RWPE2 (cell line): ENCODE measurements around the gene MCM7.
A peak's percentile ranks its signal among the peaks of the same experiment; 100 is the strongest.

Experiments used
- ATAC-seq: fragments of 200-7000 bp; cut with Tn5 transposase; 3 replicates; pipeline ENCODE4 v1.9.1; 2021; ENCODE audit warnings: low read depth
- DNase-seq: peaks from one replicate; pipeline ENCODE4 v3.0.0-alpha.2; 2020; ENCODE audit warnings: low spot score
- H3K27ac ChIP-seq: fragments of 450-650 bp; 2 replicates; pipeline ENCODE4 v1.5.1; 2017; ENCODE audit warnings: mild to moderate bottlenecking; ENCODE audit not compliant: poor library complexity, severe bottlenecking
- H3K27me3 ChIP-seq: fragments of 250-450 bp; sonication (Bioruptor Pico); 2 replicates; pipeline ENCODE4 v1.5.1; 2021; ENCODE audit warnings: mild to moderate bottlenecking, moderate library complexity; ENCODE audit not compliant: insufficient read depth, poor library complexity, severe bottlenecking
- H3K36me3 ChIP-seq: fragments of 250-450 bp; sonication (Bioruptor Pico); 2 replicates; pipeline ENCODE4 v1.5.1; 2020; ENCODE audit warnings: low read depth, mild to moderate bottlenecking, moderate library complexity
- H3K4me1 ChIP-seq: fragments of 250-450 bp; sonication (Bioruptor Pico); 2 replicates; pipeline ENCODE4 v1.5.1; 2021; ENCODE audit warnings: mild to moderate bottlenecking, moderate library complexity; ENCODE audit not compliant: insufficient read depth, poor library complexity, severe bottlenecking
- H3K4me3 ChIP-seq: fragments of 250-450 bp; sonication (Bioruptor Pico); 2 replicates; pipeline ENCODE4 v1.5.1; 2021; ENCODE audit warnings: mild to moderate bottlenecking, moderate library complexity; ENCODE audit not compliant: severe bottlenecking
- H3K9me3 ChIP-seq: fragments of 250-450 bp; sonication (Bioruptor Pico); 2 replicates; pipeline ENCODE4 v1.5.1; 2021; ENCODE audit warnings: mild to moderate bottlenecking, moderate library complexity; ENCODE audit not compliant: severe bottlenecking
- TF ChIP-seq, protein P1 (sequence below): fragments of 450-650 bp; IDR thresholded peaks from one replicate; pipeline ENCODE4 v1.5.1; 2017; ENCODE audit warnings: mild to moderate bottlenecking, moderate library complexity; ENCODE audit not compliant: poor library complexity, severe bottlenecking

Gene MCM7

DNA sequence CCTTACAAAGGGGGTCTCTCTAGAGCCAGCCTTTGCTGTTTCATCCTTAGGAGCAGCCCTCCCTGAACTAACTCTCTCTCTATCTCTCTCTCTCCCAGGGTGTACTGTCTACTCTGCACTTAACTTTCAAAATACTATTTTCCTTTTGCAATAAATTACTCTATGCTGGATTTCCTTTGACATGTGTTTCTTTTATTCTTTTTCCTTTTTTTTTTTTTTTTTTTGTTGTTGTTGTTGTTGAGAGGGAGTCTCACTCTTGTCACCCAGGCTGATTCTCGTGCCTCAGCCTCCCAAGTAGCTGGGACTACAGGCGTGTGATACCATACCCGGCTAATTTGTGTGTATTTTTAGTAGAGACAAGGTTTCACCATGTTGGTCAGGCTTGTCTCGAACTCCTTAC lies 18.2 kb downstream of the MCM7 start:
- peaks cover 20% of the 10 kb centered on the region for H3K4me1 ChIP-seq
- TF ChIP-seq, protein P1, sequence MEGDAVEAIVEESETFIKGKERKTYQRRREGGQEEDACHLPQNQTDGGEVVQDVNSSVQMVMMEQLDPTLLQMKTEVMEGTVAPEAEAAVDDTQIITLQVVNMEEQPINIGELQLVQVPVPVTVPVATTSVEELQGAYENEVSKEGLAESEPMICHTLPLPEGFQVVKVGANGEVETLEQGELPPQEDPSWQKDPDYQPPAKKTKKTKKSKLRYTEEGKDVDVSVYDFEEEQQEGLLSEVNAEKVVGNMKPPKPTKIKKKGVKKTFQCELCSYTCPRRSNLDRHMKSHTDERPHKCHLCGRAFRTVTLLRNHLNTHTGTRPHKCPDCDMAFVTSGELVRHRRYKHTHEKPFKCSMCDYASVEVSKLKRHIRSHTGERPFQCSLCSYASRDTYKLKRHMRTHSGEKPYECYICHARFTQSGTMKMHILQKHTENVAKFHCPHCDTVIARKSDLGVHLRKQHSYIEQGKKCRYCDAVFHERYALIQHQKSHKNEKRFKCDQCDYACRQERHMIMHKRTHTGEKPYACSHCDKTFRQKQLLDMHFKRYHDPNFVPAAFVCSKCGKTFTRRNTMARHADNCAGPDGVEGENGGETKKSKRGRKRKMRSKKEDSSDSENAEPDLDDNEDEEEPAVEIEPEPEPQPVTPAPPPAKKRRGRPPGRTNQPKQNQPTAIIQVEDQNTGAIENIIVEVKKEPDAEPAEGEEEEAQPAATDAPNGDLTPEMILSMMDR: no peak
- no peak overlapping the region for H3K27ac ChIP-seq
- no peaks in the 10 kb centered on the region for H3K27me3 ChIP-seq
- no peak overlapping the region for H3K4me3 ChIP-seq
- peaks cover 23% of the 10 kb centered on the region for H3K36me3 ChIP-seq
- no peak for ATAC-seq
- DNase-seq: no peak
- H3K9me3 ChIP-seq: no peaks in the 10 kb centered on the region

DNA sequence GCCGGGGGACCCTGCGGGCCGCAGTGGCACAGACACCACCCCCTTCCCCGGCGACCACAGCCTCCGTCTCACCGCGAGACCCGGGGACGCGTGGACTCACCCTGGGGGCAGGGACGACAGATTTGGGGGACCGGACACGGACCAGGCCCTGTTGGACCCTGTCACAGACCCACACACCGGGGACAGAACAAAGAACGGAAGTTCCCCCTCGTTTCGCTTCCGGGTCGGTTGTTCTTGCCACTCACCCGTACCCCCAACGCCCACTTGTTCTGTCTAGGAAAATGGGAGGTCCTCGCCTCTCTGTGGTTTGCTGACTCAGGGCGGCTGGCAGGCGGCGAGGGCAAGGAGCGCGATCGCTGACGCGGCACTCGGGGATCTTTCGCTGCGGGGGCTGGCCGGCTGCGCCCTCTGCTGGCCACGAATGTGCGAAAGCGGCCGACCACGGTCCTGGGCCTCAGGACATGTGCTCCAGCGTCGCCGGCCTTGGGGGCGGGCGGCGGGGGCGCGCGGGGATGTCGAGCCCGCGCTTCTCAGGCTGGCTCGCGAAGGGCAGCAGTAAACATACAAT lies 19.6 kb downstream of the MCM7 start, which contains the start of gene ZNF3:
Gene ZNF3 (minus strand): TSS at position 189 of the 568 bp plus-strand sequence. CDS start 4,366 bp downstream, outside the sequence.
- Histone ChIP-seq H3K4me1 (peaks cover 10% of the 10 kb centered on the region), H3K9me3 (no peaks in the 10 kb centered on the region), H3K36me3 (peaks cover 36% of the 10 kb centered on the region), H3K4me3 (peak within 1 kb of the TSS; percentile 97), H3K27ac (peak within 1 kb of the TSS; percentile 33), H3K27me3 (no peaks in the 10 kb centered on the region)
- ATAC-seq: peak; percentile 87
- TF ChIP-seq, protein P1: peak; percentile 98
- DNase-seq: peak; percentile 97

DNA sequence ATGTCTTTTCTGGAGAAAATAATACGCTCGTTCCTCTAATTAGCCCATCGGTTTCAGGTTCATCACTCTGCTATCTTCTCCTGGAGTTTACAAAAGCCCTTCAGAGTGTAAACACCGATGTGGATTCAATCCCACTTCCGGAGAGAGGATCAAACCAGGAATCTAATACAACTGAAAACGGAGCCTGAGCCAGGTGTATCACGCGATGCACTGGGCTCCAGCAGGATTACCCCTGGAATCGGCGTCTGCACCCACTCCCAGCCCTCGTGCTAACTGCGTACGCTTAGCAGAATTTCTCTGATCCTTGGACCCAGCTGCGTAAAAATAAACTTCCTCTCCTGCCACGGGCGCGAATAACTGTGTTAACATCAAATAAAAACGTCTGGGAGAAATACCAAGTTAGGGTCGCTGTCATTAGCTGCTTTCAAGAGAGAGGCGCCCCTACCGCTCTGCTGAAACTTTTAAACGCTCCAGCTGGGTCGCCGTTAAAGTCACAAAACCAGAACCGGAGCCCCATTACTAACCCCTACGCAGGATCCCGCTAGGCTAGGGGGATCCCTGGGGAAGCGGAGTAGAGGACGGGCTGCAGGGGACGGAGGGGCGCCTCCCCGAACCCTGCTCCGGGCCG lies 20.2 kb downstream of the MCM7 start:
- H3K4me1 ChIP-seq: peaks cover 9% of the 10 kb centered on the region
- DNase-seq (no peak), ATAC-seq (peak; percentile 32)
- no peaks in the 10 kb centered on the region for H3K9me3 ChIP-seq
- no peaks in the 10 kb centered on the region for H3K27me3 ChIP-seq
- TF ChIP-seq, protein P1: no peak
- H3K27ac ChIP-seq: peak overlapping the region; percentile 33
- H3K4me3 ChIP-seq: peak overlapping the region; percentile 97
- H3K36me3 ChIP-seq: peaks cover 42% of the 10 kb centered on the region

DNA sequence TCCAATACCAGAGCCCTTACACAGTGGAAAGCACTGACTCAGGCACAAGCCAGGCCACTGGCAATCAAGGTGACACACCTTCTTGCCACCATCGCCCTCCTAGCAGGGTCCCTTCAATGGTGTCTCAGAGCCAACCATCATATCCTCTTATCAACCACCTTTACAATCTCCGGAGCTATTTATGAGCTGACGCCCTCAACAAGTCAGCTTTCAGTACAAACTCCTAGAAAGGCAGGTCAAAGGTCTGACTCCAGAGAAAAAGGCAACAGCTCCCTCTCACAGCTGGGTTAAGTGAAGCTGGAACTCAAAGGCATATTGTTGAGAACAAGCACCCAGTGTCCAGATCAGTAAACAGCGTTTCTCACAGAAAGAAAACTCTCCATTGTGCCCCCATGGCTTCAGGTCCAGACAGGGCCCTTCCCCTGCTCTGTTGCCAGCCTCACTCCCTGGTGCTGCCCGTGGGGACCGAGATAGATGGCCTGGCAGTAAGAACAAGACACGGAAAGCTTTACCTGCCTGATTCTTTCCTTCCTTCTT lies 22.1 kb downstream of the MCM7 start:
- no peak for ATAC-seq
- no peak overlapping the region for H3K27ac ChIP-seq
- peaks cover 62% of the 10 kb centered on the region for H3K36me3 ChIP-seq
- peaks cover 9% of the 10 kb centered on the region for H3K4me1 ChIP-seq
- DNase-seq: no peak
- TF ChIP-seq, protein P1: no peak
- H3K4me3 ChIP-seq: no peak overlapping the region
- no peaks in the 10 kb centered on the region for H3K27me3 ChIP-seq
- no peaks in the 10 kb centered on the region for H3K9me3 ChIP-seq

DNA sequence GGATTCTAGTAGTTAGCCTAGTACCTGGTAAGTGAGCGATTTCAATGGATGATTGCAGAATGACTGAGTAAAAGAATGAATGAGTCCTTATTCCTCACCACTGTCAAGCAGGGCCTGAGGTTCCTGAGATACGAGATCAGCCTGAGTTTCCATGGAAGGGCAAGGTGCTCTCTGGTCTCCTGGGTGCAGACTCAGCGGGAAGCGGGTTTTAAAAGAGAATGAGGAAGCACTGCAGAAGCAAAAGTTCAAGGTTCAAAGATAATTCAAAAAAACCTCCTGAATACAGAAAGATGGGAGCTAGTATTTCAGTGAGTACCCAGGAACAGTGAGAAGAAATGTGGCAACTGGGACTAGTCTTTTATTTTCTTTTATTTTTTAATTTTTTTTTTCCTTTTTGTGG lies 24.0 kb downstream of the MCM7 start:
- peaks cover 80% of the 10 kb centered on the region for H3K36me3 ChIP-seq
- H3K4me3 ChIP-seq: no peak overlapping the region
- no peak overlapping the region for H3K27ac ChIP-seq

More for the DNA sequence above, 24.0 kb downstream of the MCM7 start:
- ATAC-seq (no peak), DNase-seq (no peak)
- TF ChIP-seq, protein P1: no peak
- Histone ChIP-seq H3K4me1 (peaks cover 7% of the 10 kb centered on the region), H3K9me3 (peaks cover 6% of the 10 kb centered on the region), H3K27me3 (no peaks in the 10 kb centered on the region)
